ENCODE measurements around the gene LSM7. TPM values are rescaled to one million over a fixed set of nuclear protein-coding genes. Genes with fewer than 3 reads are reported as not detected.

The LSM7 gene
- total and polyA plus RNA-seq, 2 of the 13 experiments (the other 11 are each of a cell fraction or from before 2014, with no cell fraction given) = 140 to 205 TPM

DNA sequence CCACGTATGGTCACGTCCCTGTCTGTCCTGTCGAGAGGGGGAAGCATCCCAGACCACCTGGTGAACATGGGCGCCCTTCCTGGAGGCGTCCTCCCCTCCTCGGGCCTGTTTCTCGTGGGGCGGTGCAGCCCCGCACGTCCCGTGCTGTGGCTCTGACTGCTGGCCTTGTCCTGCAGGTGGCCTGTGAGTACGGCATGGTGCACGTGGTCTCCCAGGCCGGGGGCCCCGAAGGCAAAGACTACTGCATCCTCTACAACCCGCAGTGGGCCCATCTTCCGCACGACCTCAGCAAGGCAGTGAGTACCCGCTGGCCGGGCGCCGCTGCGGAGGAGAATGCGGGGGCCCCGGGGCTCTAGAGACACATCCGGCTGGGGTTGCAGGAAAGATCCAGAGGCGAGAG is 6.0 kb upstream of the LSM7 start (continued):
- TF ChIP-seq, protein P1, sequence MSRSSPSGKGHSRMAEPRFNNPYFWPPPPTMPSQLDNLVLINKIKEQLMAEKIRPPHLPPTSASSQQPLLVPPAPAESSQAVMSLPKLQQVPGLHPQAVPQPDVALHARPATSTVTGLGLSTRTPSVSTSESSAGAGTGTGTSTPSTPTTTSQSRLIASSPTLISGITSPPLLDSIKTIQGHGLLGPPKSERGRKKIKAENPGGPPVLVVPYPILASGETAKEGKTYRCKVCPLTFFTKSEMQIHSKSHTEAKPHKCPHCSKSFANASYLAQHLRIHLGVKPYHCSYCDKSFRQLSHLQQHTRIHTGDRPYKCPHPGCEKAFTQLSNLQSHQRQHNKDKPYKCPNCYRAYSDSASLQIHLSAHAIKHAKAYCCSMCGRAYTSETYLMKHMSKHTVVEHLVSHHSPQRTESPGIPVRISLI (CRISPR knock-in tag; IDR thresholded peaks at IDR 0.05; ENCODE audit: borderline replicate concordance) = no peak
- TF ChIP-seq, protein P2, sequence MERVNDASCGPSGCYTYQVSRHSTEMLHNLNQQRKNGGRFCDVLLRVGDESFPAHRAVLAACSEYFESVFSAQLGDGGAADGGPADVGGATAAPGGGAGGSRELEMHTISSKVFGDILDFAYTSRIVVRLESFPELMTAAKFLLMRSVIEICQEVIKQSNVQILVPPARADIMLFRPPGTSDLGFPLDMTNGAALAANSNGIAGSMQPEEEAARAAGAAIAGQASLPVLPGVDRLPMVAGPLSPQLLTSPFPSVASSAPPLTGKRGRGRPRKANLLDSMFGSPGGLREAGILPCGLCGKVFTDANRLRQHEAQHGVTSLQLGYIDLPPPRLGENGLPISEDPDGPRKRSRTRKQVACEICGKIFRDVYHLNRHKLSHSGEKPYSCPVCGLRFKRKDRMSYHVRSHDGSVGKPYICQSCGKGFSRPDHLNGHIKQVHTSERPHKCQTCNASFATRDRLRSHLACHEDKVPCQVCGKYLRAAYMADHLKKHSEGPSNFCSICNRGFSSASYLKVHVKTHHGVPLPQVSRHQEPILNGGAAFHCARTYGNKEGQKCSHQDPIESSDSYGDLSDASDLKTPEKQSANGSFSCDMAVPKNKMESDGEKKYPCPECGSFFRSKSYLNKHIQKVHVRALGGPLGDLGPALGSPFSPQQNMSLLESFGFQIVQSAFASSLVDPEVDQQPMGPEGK (CRISPR knock-in tag; IDR thresholded peaks at IDR 0.05) = no peak

DNA sequence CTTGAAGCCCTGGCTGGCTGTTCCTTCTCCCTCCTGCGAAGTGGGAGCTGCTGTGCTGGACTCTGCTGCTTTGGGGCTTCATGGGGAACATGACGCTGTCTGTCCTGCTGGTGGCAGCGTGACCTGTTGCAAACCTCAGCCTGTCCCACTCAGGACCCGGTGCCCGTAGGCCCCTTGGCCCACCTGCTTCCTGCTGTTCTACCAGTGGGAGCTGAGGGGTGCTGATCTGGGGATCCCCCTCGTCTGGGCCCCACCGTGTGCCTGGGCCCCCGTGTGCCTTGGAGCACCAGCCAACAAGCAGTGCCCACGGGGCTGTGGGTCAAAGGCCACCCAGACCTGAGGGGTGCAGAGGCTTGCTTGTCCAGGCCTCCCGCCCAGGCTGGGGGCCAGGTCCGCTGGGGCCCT is 5.4 kb upstream of the LSM7 start:
- 38% methylated on average over 3 of the region's 11 CpGs for WGBS (ENCODE audit: low lambda C conversion rate)
- Histone ChIP-seq H3K9ac (ENCODE audit: insufficient read depth, low read depth, low read length) (peak overlapping the region; percentile 33; the same call in 1 of the 2 replicates), H3K36me3 (replicated peaks in 1 of 2; ENCODE audit: control insufficient read depth in 1 of 2, insufficient read depth in 2 of 2, low read length in 2 of 2) (no peaks in the 10 kb centered on the region), H4K20me1 (ENCODE audit: insufficient read depth, low read length) (peaks cover 8% of the 10 kb centered on the region; the same call in 1 of the 2 replicates), H3K79me2 (ENCODE audit: insufficient read depth, low read length) (peaks cover 19% of the 10 kb centered on the region), H3K4me3 (replicated peaks in 1 of 3; ENCODE audit: insufficient read depth in 1 of 3, low read depth in 2 of 3, low read length in 3 of 3) (peak overlapping the region in 1 of 3 experiments; percentile 45; a peak in 2 of 6 replicates), H2AFZ (ENCODE audit: low read length) (no peak overlapping the region), H3K4me1 (ENCODE audit: insufficient read depth, low read length) (peaks cover 51% of the 10 kb centered on the region), H3K4me2 (ENCODE audit: low read depth, low read length) (peak overlapping the region; percentile 57), H3K9me3 (ENCODE audit: low read length) (no peaks in the 10 kb centered on the region), H3K27me3 (ENCODE audit: control insufficient read depth in 1 of 2, insufficient read depth in 2 of 2, low read length in 2 of 2) (no peaks in the 10 kb centered on the region; a peak in 1 of 5 replicates), H3K27ac (ENCODE audit: extremely low read length, insufficient read depth, low read length) (no peak overlapping the region)
- BruUV-seq (replicated peaks) = no TSS peak
- peak; percentile 7; the same call in 1 of the 3 replicates for ATAC-seq
- ChIA-PET CTCF (ENCODE audit: low intra/inter-chr PET ratio, low total read pairs) (interaction anchor here (1.0 kb wide), 1 partner anchor 58 kb away, joined by 3 read pairs; no protein-coding TSS in a partner anchor), POLR2A (interaction anchor here (1.2 kb wide), 1 partner anchor 143 kb away, joined by 3 read pairs; no protein-coding TSS in a partner anchor)
- in situ Hi-C loops (cut with HindIII; ENCODE audit: extremely low pct_ligation_motif_present, low pct_unique_long_range_greater_than_20kb) = no loop called here
- no peak for DNase-seq (ENCODE audit: low spot score)
- FAIRE-seq = no peak
- intact Hi-C loops (cut with micrococcal nuclease; ENCODE audit: unreplicated experiment) = no loop called here
- TF ChIP-seq, protein P3, sequence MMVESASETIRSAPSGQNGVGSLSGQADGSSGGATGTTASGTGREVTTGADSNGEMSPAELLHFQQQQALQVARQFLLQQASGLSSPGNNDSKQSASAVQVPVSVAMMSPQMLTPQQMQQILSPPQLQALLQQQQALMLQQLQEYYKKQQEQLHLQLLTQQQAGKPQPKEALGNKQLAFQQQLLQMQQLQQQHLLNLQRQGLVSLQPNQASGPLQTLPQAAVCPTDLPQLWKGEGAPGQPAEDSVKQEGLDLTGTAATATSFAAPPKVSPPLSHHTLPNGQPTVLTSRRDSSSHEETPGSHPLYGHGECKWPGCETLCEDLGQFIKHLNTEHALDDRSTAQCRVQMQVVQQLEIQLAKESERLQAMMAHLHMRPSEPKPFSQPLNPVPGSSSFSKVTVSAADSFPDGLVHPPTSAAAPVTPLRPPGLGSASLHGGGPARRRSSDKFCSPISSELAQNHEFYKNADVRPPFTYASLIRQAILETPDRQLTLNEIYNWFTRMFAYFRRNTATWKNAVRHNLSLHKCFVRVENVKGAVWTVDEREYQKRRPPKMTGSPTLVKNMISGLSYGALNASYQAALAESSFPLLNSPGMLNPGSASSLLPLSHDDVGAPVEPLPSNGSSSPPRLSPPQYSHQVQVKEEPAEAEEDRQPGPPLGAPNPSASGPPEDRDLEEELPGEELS (CRISPR knock-in tag; IDR thresholded peaks at IDR 0.05) = no peak
- TF ChIP-seq GPN1 (CRISPR knock-in tag; IDR thresholded peaks at IDR 0.05; ENCODE audit: borderline replicate concordance) (no peak), MAFK (conservative IDR thresholded peaks at IDR 0.05 in 1 of 2, IDR thresholded peaks at IDR 0.05 in 1 of 2; ENCODE audit: low read length in 2 of 2) (no peak), KDM5B (CRISPR knock-in tag; IDR thresholded peaks at IDR 0.05; ENCODE audit: borderline replicate concordance) (no peak), NFATC3 (CRISPR knock-in tag; IDR thresholded peaks at IDR 0.05) (no peak), CC2D1A (CRISPR knock-in tag; IDR thresholded peaks at IDR 0.05) (no peak), SMAD3 (CRISPR knock-in tag; IDR thresholded peaks at IDR 0.05) (no peak), HNRNPL (IDR thresholded peaks at IDR 0.05; ENCODE audit: low read depth, low read length) (0 out of 2 replicates have a peak, but pooled peaks have one; percentile 54)
- TF ChIP-seq, protein P4, sequence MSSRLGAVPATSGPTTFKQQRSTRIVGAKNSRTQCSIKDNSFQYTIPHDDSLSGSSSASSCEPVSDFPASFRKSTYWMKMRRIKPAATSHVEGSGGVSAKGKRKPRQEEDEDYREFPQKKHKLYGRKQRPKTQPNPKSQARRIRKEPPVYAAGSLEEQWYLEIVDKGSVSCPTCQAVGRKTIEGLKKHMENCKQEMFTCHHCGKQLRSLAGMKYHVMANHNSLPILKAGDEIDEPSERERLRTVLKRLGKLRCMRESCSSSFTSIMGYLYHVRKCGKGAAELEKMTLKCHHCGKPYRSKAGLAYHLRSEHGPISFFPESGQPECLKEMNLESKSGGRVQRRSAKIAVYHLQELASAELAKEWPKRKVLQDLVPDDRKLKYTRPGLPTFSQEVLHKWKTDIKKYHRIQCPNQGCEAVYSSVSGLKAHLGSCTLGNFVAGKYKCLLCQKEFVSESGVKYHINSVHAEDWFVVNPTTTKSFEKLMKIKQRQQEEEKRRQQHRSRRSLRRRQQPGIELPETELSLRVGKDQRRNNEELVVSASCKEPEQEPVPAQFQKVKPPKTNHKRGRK (CRISPR knock-in tag; IDR thresholded peaks at IDR 0.05) = no peak
- TF ChIP-seq, protein P5, sequence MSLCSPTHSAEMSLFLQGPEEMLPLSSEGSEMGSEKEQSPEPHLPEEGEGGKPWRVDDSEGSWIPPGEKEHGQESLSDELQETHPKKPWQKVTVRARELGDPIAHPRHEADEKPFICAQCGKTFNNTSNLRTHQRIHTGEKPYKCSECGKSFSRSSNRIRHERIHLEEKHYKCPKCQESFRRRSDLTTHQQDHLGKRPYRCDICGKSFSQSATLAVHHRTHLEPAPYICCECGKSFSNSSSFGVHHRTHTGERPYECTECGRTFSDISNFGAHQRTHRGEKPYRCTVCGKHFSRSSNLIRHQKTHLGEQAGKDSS (CRISPR knock-in tag; IDR thresholded peaks at IDR 0.05; ENCODE audit: borderline replicate concordance, low read depth) = no peak
- TF ChIP-seq, protein P6, sequence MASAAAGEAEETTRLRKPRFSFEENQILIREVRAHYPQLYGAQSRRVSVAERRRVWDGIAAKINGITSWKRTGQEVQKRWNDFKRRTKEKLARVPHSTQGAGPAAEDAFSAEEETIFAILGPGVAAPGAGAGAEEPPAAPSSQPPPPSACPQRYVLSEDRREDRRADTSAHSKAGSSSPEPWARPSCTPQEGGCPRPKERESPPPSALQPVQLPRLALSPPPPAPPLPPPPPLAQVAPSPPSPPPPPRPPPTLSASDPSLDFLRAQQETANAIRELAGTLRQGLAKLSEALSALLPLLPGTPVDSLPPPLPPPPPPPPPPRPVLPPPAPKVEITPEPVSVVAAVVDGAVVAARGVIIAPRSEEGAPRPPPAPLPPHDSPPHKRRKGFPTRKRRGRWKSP (CRISPR knock-in tag; IDR thresholded peaks at IDR 0.05) = no peak

Data from HepG2 (cell line).